Measurements from ENCODE around the gene DNAJC6.

DNA sequence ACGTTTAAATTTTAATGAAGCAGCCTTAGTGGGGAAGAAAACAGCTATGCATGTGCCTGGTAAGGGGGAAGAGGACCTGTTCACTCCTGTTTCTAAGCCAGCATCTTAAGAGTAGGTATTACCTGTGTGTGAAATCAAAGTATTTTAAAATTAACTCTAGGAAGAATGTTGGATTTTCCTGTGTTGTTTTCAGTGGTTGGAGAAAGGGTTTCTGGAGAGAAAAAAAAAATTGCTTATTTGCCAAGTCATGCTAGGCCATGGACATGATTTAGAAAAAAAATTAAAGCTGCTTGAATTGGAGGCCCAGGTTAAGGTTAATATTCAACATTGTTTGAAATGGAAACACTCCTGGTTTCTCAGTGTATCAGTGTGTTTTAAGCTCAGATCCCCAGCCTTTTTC is 42.9 kb upstream of the DNAJC6 start:
- TF ChIP-seq CREB1 (IDR thresholded peaks at IDR 0.05) (no peak), CREB1 (CRISPR knock-in tag; IDR thresholded peaks at IDR 0.05) (no peak), ZZZ3 (CRISPR knock-in tag; IDR thresholded peaks at IDR 0.05; ENCODE audit: borderline replicate concordance) (no peak), CREM (IDR thresholded peaks at IDR 0.05) (no peak), CREM (CRISPR knock-in tag; IDR thresholded peaks at IDR 0.05) (no peak), MEF2D (CRISPR knock-in tag; IDR thresholded peaks at IDR 0.05) (no peak), SP4 (CRISPR knock-in tag; IDR thresholded peaks at IDR 0.05) (no peak), BORCS8-MEF2B (CRISPR knock-in tag; IDR thresholded peaks at IDR 0.05) (no peak)
- TF ChIP-seq, protein P1, sequence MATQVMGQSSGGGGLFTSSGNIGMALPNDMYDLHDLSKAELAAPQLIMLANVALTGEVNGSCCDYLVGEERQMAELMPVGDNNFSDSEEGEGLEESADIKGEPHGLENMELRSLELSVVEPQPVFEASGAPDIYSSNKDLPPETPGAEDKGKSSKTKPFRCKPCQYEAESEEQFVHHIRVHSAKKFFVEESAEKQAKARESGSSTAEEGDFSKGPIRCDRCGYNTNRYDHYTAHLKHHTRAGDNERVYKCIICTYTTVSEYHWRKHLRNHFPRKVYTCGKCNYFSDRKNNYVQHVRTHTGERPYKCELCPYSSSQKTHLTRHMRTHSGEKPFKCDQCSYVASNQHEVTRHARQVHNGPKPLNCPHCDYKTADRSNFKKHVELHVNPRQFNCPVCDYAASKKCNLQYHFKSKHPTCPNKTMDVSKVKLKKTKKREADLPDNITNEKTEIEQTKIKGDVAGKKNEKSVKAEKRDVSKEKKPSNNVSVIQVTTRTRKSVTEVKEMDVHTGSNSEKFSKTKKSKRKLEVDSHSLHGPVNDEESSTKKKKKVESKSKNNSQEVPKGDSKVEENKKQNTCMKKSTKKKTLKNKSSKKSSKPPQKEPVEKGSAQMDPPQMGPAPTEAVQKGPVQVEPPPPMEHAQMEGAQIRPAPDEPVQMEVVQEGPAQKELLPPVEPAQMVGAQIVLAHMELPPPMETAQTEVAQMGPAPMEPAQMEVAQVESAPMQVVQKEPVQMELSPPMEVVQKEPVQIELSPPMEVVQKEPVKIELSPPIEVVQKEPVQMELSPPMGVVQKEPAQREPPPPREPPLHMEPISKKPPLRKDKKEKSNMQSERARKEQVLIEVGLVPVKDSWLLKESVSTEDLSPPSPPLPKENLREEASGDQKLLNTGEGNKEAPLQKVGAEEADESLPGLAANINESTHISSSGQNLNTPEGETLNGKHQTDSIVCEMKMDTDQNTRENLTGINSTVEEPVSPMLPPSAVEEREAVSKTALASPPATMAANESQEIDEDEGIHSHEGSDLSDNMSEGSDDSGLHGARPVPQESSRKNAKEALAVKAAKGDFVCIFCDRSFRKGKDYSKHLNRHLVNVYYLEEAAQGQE (IDR thresholded peaks at IDR 0.05; ENCODE audit: borderline replicate concordance in 1 of 2, low read depth in 1 of 2, low read length in 2 of 2), result no peak
- TF ChIP-seq, protein P2, sequence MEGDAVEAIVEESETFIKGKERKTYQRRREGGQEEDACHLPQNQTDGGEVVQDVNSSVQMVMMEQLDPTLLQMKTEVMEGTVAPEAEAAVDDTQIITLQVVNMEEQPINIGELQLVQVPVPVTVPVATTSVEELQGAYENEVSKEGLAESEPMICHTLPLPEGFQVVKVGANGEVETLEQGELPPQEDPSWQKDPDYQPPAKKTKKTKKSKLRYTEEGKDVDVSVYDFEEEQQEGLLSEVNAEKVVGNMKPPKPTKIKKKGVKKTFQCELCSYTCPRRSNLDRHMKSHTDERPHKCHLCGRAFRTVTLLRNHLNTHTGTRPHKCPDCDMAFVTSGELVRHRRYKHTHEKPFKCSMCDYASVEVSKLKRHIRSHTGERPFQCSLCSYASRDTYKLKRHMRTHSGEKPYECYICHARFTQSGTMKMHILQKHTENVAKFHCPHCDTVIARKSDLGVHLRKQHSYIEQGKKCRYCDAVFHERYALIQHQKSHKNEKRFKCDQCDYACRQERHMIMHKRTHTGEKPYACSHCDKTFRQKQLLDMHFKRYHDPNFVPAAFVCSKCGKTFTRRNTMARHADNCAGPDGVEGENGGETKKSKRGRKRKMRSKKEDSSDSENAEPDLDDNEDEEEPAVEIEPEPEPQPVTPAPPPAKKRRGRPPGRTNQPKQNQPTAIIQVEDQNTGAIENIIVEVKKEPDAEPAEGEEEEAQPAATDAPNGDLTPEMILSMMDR (CRISPR knock-in tag; IDR thresholded peaks at IDR 0.05), result no peak
